ENCODE measurements around the gene AP5S1. TPM values are rescaled to one million over a fixed set of nuclear protein-coding genes. Genes with fewer than 3 reads are reported as not detected.

Gene AP5S1
- total RNA-seq, 1 experiment from 2014 or later, result 2.8 TPM

DNA sequence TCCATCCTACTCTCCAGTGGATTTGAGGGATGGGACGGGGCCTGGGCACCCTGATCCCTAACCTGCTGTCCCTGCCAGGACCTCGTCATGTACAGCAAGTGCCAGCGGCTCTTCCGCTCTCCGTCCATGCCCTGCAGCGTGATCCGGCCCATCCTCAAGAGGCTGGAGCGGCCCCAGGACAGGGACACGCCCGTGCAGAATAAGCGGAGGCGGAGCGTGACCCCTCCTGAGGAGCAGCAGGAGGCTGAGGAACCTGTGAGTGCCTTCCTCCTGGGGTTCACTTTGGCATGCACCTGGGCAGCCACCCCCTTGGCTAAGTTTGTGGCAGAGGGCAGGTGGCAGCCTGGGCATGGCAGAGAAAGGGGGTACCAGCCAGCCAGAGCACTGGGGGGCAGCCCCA lies 18.5 kb upstream of the AP5S1 start (continued):
- TF ChIP-seq, protein P1, sequence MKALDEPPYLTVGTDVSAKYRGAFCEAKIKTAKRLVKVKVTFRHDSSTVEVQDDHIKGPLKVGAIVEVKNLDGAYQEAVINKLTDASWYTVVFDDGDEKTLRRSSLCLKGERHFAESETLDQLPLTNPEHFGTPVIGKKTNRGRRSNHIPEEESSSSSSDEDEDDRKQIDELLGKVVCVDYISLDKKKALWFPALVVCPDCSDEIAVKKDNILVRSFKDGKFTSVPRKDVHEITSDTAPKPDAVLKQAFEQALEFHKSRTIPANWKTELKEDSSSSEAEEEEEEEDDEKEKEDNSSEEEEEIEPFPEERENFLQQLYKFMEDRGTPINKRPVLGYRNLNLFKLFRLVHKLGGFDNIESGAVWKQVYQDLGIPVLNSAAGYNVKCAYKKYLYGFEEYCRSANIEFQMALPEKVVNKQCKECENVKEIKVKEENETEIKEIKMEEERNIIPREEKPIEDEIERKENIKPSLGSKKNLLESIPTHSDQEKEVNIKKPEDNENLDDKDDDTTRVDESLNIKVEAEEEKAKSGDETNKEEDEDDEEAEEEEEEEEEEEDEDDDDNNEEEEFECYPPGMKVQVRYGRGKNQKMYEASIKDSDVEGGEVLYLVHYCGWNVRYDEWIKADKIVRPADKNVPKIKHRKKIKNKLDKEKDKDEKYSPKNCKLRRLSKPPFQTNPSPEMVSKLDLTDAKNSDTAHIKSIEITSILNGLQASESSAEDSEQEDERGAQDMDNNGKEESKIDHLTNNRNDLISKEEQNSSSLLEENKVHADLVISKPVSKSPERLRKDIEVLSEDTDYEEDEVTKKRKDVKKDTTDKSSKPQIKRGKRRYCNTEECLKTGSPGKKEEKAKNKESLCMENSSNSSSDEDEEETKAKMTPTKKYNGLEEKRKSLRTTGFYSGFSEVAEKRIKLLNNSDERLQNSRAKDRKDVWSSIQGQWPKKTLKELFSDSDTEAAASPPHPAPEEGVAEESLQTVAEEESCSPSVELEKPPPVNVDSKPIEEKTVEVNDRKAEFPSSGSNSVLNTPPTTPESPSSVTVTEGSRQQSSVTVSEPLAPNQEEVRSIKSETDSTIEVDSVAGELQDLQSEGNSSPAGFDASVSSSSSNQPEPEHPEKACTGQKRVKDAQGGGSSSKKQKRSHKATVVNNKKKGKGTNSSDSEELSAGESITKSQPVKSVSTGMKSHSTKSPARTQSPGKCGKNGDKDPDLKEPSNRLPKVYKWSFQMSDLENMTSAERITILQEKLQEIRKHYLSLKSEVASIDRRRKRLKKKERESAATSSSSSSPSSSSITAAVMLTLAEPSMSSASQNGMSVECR (CRISPR knock-in tag; IDR thresholded peaks at IDR 0.05; ENCODE audit: borderline replicate concordance), result no peak
- TF ChIP-seq GRHL2 (CRISPR knock-in tag; IDR thresholded peaks at IDR 0.05; ENCODE audit: insufficient replicate concordance, severe bottlenecking), result no peak
- TF ChIP-seq, protein P2, sequence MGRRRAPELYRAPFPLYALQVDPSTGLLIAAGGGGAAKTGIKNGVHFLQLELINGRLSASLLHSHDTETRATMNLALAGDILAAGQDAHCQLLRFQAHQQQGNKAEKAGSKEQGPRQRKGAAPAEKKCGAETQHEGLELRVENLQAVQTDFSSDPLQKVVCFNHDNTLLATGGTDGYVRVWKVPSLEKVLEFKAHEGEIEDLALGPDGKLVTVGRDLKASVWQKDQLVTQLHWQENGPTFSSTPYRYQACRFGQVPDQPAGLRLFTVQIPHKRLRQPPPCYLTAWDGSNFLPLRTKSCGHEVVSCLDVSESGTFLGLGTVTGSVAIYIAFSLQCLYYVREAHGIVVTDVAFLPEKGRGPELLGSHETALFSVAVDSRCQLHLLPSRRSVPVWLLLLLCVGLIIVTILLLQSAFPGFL (CRISPR knock-in tag; IDR thresholded peaks at IDR 0.05; ENCODE audit: borderline replicate concordance), result no peak
- no peak for TF ChIP-seq NR3C1 (CRISPR knock-in tag; conservative IDR thresholded peaks at IDR 0.05; ENCODE audit: low read depth)
- TF ChIP-seq, protein P3, sequence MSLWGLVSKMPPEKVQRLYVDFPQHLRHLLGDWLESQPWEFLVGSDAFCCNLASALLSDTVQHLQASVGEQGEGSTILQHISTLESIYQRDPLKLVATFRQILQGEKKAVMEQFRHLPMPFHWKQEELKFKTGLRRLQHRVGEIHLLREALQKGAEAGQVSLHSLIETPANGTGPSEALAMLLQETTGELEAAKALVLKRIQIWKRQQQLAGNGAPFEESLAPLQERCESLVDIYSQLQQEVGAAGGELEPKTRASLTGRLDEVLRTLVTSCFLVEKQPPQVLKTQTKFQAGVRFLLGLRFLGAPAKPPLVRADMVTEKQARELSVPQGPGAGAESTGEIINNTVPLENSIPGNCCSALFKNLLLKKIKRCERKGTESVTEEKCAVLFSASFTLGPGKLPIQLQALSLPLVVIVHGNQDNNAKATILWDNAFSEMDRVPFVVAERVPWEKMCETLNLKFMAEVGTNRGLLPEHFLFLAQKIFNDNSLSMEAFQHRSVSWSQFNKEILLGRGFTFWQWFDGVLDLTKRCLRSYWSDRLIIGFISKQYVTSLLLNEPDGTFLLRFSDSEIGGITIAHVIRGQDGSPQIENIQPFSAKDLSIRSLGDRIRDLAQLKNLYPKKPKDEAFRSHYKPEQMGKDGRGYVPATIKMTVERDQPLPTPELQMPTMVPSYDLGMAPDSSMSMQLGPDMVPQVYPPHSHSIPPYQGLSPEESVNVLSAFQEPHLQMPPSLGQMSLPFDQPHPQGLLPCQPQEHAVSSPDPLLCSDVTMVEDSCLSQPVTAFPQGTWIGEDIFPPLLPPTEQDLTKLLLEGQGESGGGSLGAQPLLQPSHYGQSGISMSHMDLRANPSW (CRISPR knock-in tag; conservative IDR thresholded peaks at IDR 0.05; ENCODE audit: low read depth), result no peak
- no peak for TF ChIP-seq GTF2I (CRISPR knock-in tag; conservative IDR thresholded peaks at IDR 0.05)
- TF ChIP-seq, protein P4, sequence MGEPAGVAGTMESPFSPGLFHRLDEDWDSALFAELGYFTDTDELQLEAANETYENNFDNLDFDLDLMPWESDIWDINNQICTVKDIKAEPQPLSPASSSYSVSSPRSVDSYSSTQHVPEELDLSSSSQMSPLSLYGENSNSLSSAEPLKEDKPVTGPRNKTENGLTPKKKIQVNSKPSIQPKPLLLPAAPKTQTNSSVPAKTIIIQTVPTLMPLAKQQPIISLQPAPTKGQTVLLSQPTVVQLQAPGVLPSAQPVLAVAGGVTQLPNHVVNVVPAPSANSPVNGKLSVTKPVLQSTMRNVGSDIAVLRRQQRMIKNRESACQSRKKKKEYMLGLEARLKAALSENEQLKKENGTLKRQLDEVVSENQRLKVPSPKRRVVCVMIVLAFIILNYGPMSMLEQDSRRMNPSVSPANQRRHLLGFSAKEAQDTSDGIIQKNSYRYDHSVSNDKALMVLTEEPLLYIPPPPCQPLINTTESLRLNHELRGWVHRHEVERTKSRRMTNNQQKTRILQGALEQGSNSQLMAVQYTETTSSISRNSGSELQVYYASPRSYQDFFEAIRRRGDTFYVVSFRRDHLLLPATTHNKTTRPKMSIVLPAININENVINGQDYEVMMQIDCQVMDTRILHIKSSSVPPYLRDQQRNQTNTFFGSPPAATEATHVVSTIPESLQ (CRISPR knock-in tag; IDR thresholded peaks at IDR 0.05), result no peak

DNA sequence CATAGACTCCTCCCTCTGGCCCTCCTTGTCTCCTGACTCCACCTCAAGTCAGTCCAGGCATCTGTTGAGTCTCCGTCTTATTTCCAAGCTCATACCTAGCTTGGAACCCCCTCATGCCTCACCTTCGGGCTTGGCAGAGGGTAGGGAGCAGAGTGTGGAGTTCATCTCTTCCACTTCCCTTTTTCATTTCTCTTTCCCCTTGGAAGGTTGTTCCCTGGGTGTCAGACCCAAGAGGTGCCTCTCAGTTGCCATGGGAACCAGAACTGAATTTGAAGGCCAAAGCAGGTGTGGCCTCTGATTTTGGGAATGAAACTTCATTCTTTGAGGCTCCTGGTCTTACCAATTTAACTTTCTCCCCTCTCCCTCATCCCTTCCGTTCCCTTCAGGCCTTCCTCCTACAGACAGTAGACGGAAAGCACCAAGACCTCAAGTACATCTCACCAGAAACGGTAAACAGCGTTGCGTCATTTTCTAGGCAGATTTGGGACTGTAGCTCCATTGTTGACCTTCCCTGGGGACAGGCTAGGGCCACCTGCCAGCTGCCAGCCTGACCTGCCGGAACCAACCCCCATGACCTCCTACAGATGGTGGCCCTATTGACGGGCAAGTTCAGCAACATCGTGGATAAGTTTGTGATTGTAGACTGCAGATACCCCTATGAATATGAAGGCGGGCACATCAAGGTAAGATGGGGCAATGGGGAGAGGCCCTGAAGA lies 17.7 kb upstream of the AP5S1 start:
- POLR2A ChIA-PET, result no interaction called here
- H3K36me3 Mint-ChIP-seq, result peaks cover 49% of the 10 kb centered on the region
- peaks cover 49% of the 10 kb centered on the region for H3K4me1 Mint-ChIP-seq
- CTCF ChIA-PET, result interaction anchor here (0.8 kb wide), 1 partner anchor 16 kb away, joined by 3 read pairs; no protein-coding TSS in a partner anchor
- no peaks in the 10 kb centered on the region for H3K27me3 Mint-ChIP-seq (ENCODE audit: low read depth)
- DNase-seq (ENCODE audit: low spot score), result no peak
- H3K27ac Mint-ChIP-seq, result peak overlapping the region; percentile 20; the same call in 1 of the 2 replicates
- no peak overlapping the region for H3K4me3 Mint-ChIP-seq
- ATAC-seq, result no peak
- no peaks in the 10 kb centered on the region for H3K9me3 Mint-ChIP-seq
- no peak for TF ChIP-seq ETV6 (CRISPR knock-in tag; IDR thresholded peaks at IDR 0.05)
- TF ChIP-seq, protein P5, sequence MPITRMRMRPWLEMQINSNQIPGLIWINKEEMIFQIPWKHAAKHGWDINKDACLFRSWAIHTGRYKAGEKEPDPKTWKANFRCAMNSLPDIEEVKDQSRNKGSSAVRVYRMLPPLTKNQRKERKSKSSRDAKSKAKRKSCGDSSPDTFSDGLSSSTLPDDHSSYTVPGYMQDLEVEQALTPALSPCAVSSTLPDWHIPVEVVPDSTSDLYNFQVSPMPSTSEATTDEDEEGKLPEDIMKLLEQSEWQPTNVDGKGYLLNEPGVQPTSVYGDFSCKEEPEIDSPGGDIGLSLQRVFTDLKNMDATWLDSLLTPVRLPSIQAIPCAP (CRISPR knock-in tag; IDR thresholded peaks at IDR 0.05), result no peak
- TF ChIP-seq ZNF416 (CRISPR knock-in tag; IDR thresholded peaks at IDR 0.05), result no peak
- TF ChIP-seq, protein P6, sequence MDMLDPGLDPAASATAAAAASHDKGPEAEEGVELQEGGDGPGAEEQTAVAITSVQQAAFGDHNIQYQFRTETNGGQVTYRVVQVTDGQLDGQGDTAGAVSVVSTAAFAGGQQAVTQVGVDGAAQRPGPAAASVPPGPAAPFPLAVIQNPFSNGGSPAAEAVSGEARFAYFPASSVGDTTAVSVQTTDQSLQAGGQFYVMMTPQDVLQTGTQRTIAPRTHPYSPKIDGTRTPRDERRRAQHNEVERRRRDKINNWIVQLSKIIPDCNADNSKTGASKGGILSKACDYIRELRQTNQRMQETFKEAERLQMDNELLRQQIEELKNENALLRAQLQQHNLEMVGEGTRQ (CRISPR knock-in tag; IDR thresholded peaks at IDR 0.05), result no peak
- TF ChIP-seq, protein P2 (CRISPR knock-in tag; IDR thresholded peaks at IDR 0.05; ENCODE audit: borderline replicate concordance), result no peak
- TF ChIP-seq, protein P7, sequence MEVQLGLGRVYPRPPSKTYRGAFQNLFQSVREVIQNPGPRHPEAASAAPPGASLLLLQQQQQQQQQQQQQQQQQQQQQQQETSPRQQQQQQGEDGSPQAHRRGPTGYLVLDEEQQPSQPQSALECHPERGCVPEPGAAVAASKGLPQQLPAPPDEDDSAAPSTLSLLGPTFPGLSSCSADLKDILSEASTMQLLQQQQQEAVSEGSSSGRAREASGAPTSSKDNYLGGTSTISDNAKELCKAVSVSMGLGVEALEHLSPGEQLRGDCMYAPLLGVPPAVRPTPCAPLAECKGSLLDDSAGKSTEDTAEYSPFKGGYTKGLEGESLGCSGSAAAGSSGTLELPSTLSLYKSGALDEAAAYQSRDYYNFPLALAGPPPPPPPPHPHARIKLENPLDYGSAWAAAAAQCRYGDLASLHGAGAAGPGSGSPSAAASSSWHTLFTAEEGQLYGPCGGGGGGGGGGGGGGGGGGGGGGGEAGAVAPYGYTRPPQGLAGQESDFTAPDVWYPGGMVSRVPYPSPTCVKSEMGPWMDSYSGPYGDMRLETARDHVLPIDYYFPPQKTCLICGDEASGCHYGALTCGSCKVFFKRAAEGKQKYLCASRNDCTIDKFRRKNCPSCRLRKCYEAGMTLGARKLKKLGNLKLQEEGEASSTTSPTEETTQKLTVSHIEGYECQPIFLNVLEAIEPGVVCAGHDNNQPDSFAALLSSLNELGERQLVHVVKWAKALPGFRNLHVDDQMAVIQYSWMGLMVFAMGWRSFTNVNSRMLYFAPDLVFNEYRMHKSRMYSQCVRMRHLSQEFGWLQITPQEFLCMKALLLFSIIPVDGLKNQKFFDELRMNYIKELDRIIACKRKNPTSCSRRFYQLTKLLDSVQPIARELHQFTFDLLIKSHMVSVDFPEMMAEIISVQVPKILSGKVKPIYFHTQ (CRISPR knock-in tag; IDR thresholded peaks at IDR 0.05), result no peak
- TF ChIP-seq NR3C1 (CRISPR knock-in tag; conservative IDR thresholded peaks at IDR 0.05; ENCODE audit: low read depth), result no peak
- TF ChIP-seq NR1H2 (CRISPR knock-in tag; IDR thresholded peaks at IDR 0.05), result no peak
- TF ChIP-seq, protein P8, sequence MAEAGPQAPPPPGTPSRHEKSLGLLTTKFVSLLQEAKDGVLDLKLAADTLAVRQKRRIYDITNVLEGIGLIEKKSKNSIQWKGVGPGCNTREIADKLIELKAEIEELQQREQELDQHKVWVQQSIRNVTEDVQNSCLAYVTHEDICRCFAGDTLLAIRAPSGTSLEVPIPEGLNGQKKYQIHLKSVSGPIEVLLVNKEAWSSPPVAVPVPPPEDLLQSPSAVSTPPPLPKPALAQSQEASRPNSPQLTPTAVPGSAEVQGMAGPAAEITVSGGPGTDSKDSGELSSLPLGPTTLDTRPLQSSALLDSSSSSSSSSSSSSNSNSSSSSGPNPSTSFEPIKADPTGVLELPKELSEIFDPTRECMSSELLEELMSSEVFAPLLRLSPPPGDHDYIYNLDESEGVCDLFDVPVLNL (CRISPR knock-in tag; IDR thresholded peaks at IDR 0.05; ENCODE audit: borderline replicate concordance, low read depth), result no peak

Measured in WTC11 (cell line).